HCT116 (cell line): ENCODE data around the gene MAPK10. TPM values are rescaled to one million over a fixed set of nuclear protein-coding genes. Genes with fewer than 3 reads are reported as not detected.

Experiments
- ATAC-seq: fragments of 200-7000 bp; cut with Tn5 transposase; 2 replicates; pipeline ENCODE4 v1.9.1; 2020; ENCODE audit warnings: mild to moderate bottlenecking, moderate library complexity
- BruUV-seq: library from RNA; stranded (reverse); fragments of 400-500 nt; replicated peaks from 2 replicates; lab custom pipeline; 2021; lab: Mats Ljungman, UMichigan
- CTCF ChIA-PET: fragments of 300-600 bp; sonication (Branson Sonifier 250); formaldehyde crosslinking; loops from one replicate; lab custom pipeline; 2021; ENCODE audit warnings: antibody characterized with exemption; lab: Charles Lee
- POLR2A ChIA-PET: fragments of 300-600, 350-600 bp; sonication (Branson Sonifier 250); formaldehyde crosslinking; loops from one replicate; lab custom pipeline; 2021; ENCODE audit warnings: antibody characterized with exemption; lab: Charles Lee
- RAD21 ChIA-PET, 2 experiments: fragments of 300-600 bp; sonication (Branson Sonifier 250); formaldehyde crosslinking; loops; one replicate each; lab custom pipeline; 2023; ENCODE audit warnings: low total read pairs in 2 of 2; ENCODE audit not compliant: uncharacterized antibody in 2 of 2, unreplicated experiment in 2 of 2, low non-redundant PET in 1 of 2; lab: Charles Lee
- DNase-seq: peaks from one replicate; pipeline ENCODE4 v3.0.0-alpha.2; 2010; ENCODE audit warnings: low read depth, low spot score
- H2AFZ ChIP-seq: fragments of 200-600 bp; shearing (Covaris generic), sonication (generic); 2 replicates; pipeline ENCODE4 v1.6.1; 2017; ENCODE audit warnings: low read depth, mixed run types, mixed read lengths, antibody characterized with exemption, low read length; ENCODE audit not compliant: poor library complexity, severe bottlenecking
- H3K27ac ChIP-seq: 2 replicates; pipeline ENCODE4 v1.5.1; 2012; ENCODE audit warnings: low read depth, low read length
- H3K27me3 ChIP-seq: fragments of 200-600 bp; sonication (generic); 2 replicates; pipeline ENCODE4 v1.6.1; 2016; ENCODE audit warnings: mixed run types, low read length, mixed read lengths; ENCODE audit not compliant: insufficient read depth
- H3K36me3 ChIP-seq, 2 experiments: fragments of 200-500 bp in 1 of 2; fragments of 200-600 bp in 1 of 2; sonication (Bioruptor generic) in 1 of 2; sonication (generic) in 1 of 2; 2 replicates each; pipeline versions ENCODE4 v1.5.1 to v1.6.1; 2014 to 2016; ENCODE audit warnings: low read length in 2 of 2, inconsistent platforms in 1 of 2, mixed read lengths in 1 of 2, mixed run types in 1 of 2; ENCODE audit not compliant: insufficient read depth in 2 of 2, control insufficient read depth in 1 of 2
- H3K4me1 ChIP-seq, 2 experiments: fragments of 200-600 bp in 1 of 2; sonication (generic) in 1 of 2; 2 replicates each; pipeline versions ENCODE4 v1.5.1 to v1.6.1; 2012 to 2017; ENCODE audit warnings: low read length in 2 of 2, inconsistent platforms in 1 of 2, mild to moderate bottlenecking in 1 of 2, mixed read lengths in 1 of 2, mixed run types in 1 of 2, moderate library complexity in 1 of 2; ENCODE audit not compliant: insufficient read depth in 2 of 2, control insufficient read depth in 1 of 2
- H3K4me2 ChIP-seq: fragments of 200-600 bp; sonication (generic); 2 replicates; pipeline ENCODE4 v1.6.1; 2017; ENCODE audit warnings: mixed run types, low read length, mixed read lengths
- H3K4me3 ChIP-seq, 2 experiments: fragments of 200-600 bp in 1 of 2; sonication (generic) in 1 of 2; replicated peaks in 1 of 2; 2 replicates each; pipeline ENCODE4 v1.5.1; 2011 to 2016; ENCODE audit warnings: low read length in 2 of 2, control low read depth in 1 of 2, low read depth in 1 of 2, mild to moderate bottlenecking in 1 of 2, mixed read lengths in 1 of 2, mixed run types in 1 of 2
- H3K79me2 ChIP-seq: fragments of 200-600 bp; sonication (generic); 2 replicates; pipeline ENCODE4 v1.6.1; 2017; ENCODE audit warnings: mild to moderate bottlenecking, mixed run types, low read length, moderate library complexity, mixed read lengths; ENCODE audit not compliant: insufficient read depth
- H3K9ac ChIP-seq: fragments of 200-600 bp; sonication (generic); 2 replicates; pipeline ENCODE4 v1.6.1; 2016; ENCODE audit warnings: low read length, mixed read lengths
- H3K9me2 ChIP-seq: fragments of 200-600 bp; sonication (generic), shearing (Covaris generic); 2 replicates; pipeline ENCODE4 v1.6.1; 2017; ENCODE audit warnings: mixed run types, mild to moderate bottlenecking, moderate library complexity; ENCODE audit not compliant: insufficient read depth
- H3K9me3 ChIP-seq, 2 experiments: fragments of 200-500 bp in 1 of 2; fragments of 200-600 bp in 1 of 2; sonication (Bioruptor generic) in 1 of 2; sonication (generic) in 1 of 2; 2 replicates each; pipeline ENCODE4 v1.6.1; 2014 to 2017; ENCODE audit warnings: low read length in 2 of 2, mixed read lengths in 2 of 2, inconsistent platforms in 1 of 2, low read depth in 1 of 2, mild to moderate bottlenecking in 1 of 2, mixed run types in 1 of 2, moderate library complexity in 1 of 2; ENCODE audit not compliant: control insufficient read depth in 1 of 2, insufficient read depth in 1 of 2
- H4K20me1 ChIP-seq: fragments of 200-600 bp; sonication (generic), shearing (Covaris generic); 2 replicates; pipeline ENCODE4 v1.6.1; 2017; ENCODE audit warnings: mixed run types, mild to moderate bottlenecking, moderate library complexity; ENCODE audit not compliant: insufficient read depth
- CEBPB ChIP-seq: IDR thresholded peaks from 2 replicates; pipeline ENCODE4 v1.6.1; 2012; ENCODE audit warnings: low read depth
- EGR1 ChIP-seq: IDR thresholded peaks from 2 replicates; pipeline ENCODE4 v1.6.1; 2012; ENCODE audit warnings: low read depth
- ELF1 ChIP-seq: IDR thresholded peaks from 2 replicates; pipeline ENCODE4 v1.6.1; 2012; ENCODE audit warnings: low read depth, borderline replicate concordance
- EZH2 ChIP-seq: fragments of 200-600 bp; sonication (generic); IDR thresholded peaks from 2 replicates; pipeline ENCODE4 v1.6.1; 2017; ENCODE audit warnings: antibody characterized with exemption, mixed run types
- EZH2phosphoT487 ChIP-seq: fragments of 200-600 bp; IDR thresholded peaks from 2 replicates; pipeline ENCODE4 v1.6.1; 2018; ENCODE audit warnings: antibody characterized with exemption, borderline replicate concordance
- FOSL1 ChIP-seq: IDR thresholded peaks from 2 replicates; pipeline ENCODE4 v1.6.1; 2012; ENCODE audit warnings: low read depth
- JUND ChIP-seq: IDR thresholded peaks from 2 replicates; pipeline ENCODE4 v1.6.1; 2012
- POLR2A ChIP-seq: IDR thresholded peaks from 2 replicates; pipeline ENCODE4 v1.7.0; 2011; ENCODE audit warnings: borderline replicate concordance; ENCODE audit not compliant: insufficient read depth, insufficient read length; ENCODE audit errors: extremely low read depth
- RAD21 ChIP-seq: IDR thresholded peaks from 2 replicates; pipeline ENCODE4 v1.6.1; 2012; ENCODE audit warnings: low read depth, mild to moderate bottlenecking
- SP1 ChIP-seq: IDR thresholded peaks from 2 replicates; pipeline ENCODE4 v1.6.1; 2012; ENCODE audit warnings: low read depth
- SRF ChIP-seq: IDR thresholded peaks from 2 replicates; pipeline ENCODE4 v1.6.1; 2012; ENCODE audit warnings: low read depth
- TCF7L2 ChIP-seq: IDR thresholded peaks from 2 replicates; pipeline ENCODE4 v1.7.0; 2011; ENCODE audit warnings: borderline replicate concordance, inconsistent platforms; ENCODE audit not compliant: insufficient read depth, insufficient read length; ENCODE audit errors: extremely low read depth
- YY1 ChIP-seq: IDR thresholded peaks from 2 replicates; pipeline ENCODE4 v1.6.1; 2011; ENCODE audit warnings: low read length, low read depth, moderate library complexity, mild to moderate bottlenecking; ENCODE audit not compliant: insufficient replicate concordance; ENCODE audit errors: extremely low read depth
- ZFX ChIP-seq: fragments of 450-650 bp; IDR thresholded peaks from 2 replicates; pipeline ENCODE4 v1.6.1; 2017
- intact Hi-C: fragments of 100-400 bp; cut with micrococcal nuclease; formaldehyde crosslinking; loops from 2 replicates; pipeline ENCODE4 v1.10.0; 2022
- total RNA-seq: library from RNA; stranded (reverse); gene quantifications from one replicate; pipeline ENCODE4 v1.2.1, GENCODE V29; 2021; ENCODE audit not compliant: unreplicated experiment
- TF ChIP-seq, protein P1 (sequence below): IDR thresholded peaks from 2 replicates; pipeline ENCODE4 v1.6.1; 2012
- TF ChIP-seq, protein P2 (sequence below), 3 experiments: fragments of 200-600 bp in 1 of 3; sonication (generic) in 1 of 3; IDR thresholded peaks in 2 of 3; conservative IDR thresholded peaks in 1 of 3; 2 replicates each; pipeline ENCODE4 v1.5.1; 2012 to 2017; ENCODE audit warnings: low read depth in 2 of 3, low read length in 2 of 3, antibody characterized with exemption in 1 of 3, borderline replicate concordance in 1 of 3, control low read depth in 1 of 3, mild to moderate bottlenecking in 1 of 3, mixed read lengths in 1 of 3, mixed run types in 1 of 3, moderate library complexity in 1 of 3; ENCODE audit not compliant: insufficient read depth in 1 of 3

Gene MAPK10
- total RNA-seq, 1 experiment from 2014 or later, result 0.52 TPM

DNA sequence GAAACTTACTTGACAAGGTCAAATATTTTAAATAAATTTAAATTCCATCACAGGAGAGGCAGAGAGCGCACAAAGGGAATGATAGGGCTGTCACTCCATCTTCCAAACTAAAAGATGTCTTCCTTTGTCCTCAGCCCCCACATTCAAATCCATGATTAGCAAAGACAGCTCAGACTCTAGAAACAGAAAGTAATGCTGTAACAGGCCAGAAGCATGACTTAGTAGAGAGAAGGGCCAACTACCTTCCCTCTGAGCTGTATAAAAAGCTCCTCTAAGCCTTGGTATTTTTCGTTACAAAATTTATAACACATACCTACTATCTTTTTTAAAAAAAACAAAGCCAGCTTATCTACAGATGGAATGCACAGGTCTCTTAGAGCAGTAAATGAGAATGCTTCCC, 207.4 kb downstream of the MAPK10 start (continued):
- TF ChIP-seq YY1, result no peak
- no peak for TF ChIP-seq POLR2A
- TF ChIP-seq EGR1, result no peak
- no peak for TF ChIP-seq RAD21
- no peak for TF ChIP-seq EZH2phosphoT487
- no peak for TF ChIP-seq EZH2
- TF ChIP-seq ELF1, result no peak

DNA sequence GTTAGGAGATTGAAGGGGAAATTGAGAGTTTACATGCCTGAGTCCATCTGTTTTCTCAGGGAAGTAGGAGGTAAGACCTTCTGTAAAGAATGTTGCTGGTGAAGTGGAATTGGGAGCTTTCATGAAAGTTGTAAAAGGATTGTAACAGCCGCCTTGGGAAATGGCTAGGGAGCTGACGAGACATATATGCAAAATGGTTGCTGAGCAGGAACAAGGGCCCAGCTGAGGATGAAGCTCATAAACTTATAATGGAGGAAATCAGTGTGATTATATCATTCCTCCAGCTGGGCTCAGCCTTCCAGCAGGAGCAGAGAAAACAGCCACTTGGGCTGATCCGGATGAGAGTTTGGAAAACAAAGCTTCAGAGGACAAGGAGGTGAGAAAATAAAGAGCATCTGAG, 208.7 kb downstream of the MAPK10 start:
- Histone ChIP-seq H3K36me3 (no peaks in the 10 kb centered on the region), H3K79me2 (no peaks in the 10 kb centered on the region), H4K20me1 (no peaks in the 10 kb centered on the region), H3K27me3 (no peaks in the 10 kb centered on the region), H3K4me3 (no peak overlapping the region), H3K4me2 (no peak overlapping the region), H3K9me2 (no peaks in the 10 kb centered on the region), H3K4me1 (no peaks in the 10 kb centered on the region), H3K27ac (no peak overlapping the region), H3K9me3 (no peaks in the 10 kb centered on the region), H3K9ac (no peak overlapping the region), H2AFZ (no peak overlapping the region)
- CTCF ChIA-PET, result no interaction called here
- ATAC-seq (no peak), DNase-seq (no peak)
- intact Hi-C loops, result no loop called here
- no TSS peak for BruUV-seq
- TF ChIP-seq ZFX (no peak), JUND (no peak), FOSL1 (no peak), ELF1 (no peak), EGR1 (no peak), SP1 (no peak), SRF (no peak), TCF7L2 (no peak), RAD21 (no peak), CEBPB (no peak), YY1 (no peak)
- TF ChIP-seq, protein P1, sequence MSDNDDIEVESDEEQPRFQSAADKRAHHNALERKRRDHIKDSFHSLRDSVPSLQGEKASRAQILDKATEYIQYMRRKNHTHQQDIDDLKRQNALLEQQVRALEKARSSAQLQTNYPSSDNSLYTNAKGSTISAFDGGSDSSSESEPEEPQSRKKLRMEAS, result no peak
- TF ChIP-seq, protein P2, sequence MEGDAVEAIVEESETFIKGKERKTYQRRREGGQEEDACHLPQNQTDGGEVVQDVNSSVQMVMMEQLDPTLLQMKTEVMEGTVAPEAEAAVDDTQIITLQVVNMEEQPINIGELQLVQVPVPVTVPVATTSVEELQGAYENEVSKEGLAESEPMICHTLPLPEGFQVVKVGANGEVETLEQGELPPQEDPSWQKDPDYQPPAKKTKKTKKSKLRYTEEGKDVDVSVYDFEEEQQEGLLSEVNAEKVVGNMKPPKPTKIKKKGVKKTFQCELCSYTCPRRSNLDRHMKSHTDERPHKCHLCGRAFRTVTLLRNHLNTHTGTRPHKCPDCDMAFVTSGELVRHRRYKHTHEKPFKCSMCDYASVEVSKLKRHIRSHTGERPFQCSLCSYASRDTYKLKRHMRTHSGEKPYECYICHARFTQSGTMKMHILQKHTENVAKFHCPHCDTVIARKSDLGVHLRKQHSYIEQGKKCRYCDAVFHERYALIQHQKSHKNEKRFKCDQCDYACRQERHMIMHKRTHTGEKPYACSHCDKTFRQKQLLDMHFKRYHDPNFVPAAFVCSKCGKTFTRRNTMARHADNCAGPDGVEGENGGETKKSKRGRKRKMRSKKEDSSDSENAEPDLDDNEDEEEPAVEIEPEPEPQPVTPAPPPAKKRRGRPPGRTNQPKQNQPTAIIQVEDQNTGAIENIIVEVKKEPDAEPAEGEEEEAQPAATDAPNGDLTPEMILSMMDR (IDR thresholded peaks at IDR 0.05 in 2 of 3, conservative IDR thresholded peaks at IDR 0.05 in 1 of 3; ENCODE audit: borderline replicate concordance in 1 of 3, insufficient read depth in 1 of 3, low read depth in 2 of 3, low read length in 2 of 3), result no peak
- RAD21 ChIA-PET, result no interaction called here
- POLR2A ChIA-PET, result no interaction called here
